HG02610 (cell line): ENCODE measurements around the gene EPHA6.
"Not testable (repeated sequence)": the region's sequence is repeated elsewhere in the genome, so short reads cannot be mapped to it uniquely, and the experiment has no call there.

Experiments
- ATAC-seq: cut with Tn5 transposase; IDR thresholded peaks from one replicate; pipeline ENCODE4 v1.9.1; 2021; ENCODE audit warnings: mild to moderate bottlenecking, moderate library complexity; ENCODE audit not compliant: unreplicated experiment

EPHA6 gene

DNA sequence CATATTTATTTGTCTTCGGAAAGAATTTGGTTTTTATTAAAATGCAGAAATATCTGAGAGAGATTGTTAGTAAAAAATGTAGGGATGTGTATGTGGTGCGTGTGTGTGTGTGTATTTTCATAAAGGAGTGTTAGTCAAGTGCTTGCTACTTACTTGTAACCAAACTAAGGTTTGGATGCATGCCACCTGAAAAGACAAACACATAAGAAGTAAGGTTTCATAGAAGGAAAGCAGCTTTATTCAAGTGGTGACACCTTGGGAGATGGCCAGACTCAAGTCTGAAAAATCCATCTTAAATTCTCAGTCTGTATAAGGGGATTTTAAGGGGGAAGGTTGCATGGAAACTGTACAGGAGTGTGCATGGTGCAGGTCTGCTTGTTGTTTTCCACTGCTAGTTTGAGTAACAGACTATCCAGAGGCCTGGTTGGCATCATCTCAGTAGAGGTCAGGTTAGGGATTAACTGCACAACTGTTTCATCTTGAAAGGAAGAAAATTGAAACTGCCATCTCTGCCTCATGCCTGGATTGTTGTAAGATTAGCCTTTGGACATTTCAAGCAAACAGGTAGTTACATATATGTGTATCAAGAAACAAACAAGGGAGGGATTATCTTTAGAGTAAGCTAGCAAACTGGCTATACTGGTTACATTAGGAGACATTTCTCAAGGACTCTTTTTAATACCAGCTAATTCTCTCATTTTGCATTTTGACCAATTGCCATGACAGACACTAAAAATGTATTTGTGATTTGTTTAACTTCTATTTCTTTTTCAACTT is 196.7 kb downstream of the EPHA6 start:
- ATAC-seq: no peak

DNA sequence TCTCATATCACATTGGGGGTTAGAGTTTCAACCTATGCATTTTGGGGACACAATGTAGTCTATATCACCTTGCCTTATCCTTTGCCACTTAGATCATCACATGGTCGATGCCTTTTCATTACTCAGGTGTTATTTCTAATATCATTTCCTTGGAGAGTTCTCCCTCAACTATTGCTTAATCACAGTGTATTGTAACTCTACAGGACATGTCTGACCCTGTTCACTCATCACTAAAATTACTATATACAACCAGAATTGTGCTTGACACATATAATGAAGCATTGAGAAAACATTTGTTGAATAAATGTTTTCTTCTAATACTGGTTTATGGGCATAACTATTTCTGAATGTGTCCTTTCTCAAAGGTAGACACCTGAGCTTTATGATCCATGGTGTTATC is 207.4 kb downstream of the EPHA6 start:
- no peak for ATAC-seq

GRCh38 chr3:97025612-97026011 is 211.2 kb downstream of the EPHA6 start:
- not testable (repeated sequence) for ATAC-seq

DNA sequence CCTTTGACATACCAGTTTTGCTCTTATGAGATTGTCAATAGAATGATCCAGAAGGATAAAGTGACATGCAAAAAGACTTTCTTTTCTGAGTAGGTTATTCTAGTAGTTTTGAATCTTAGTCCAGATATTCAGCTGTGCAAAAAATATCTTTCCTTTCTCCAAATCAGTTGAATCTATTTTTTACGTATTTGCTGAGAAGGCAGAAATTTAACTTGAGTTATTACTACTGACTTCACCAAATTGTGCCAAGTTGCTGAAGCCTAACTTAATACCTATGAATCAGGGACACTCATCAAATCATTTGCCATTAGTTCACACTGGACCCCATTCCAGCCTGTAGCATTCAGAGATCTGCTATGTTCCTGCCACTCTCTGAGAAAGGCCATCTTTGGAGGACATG is 215.6 kb downstream of the EPHA6 start:
- no peak for ATAC-seq

GRCh38 chr3:97037294-97037943 is 223.0 kb downstream of the EPHA6 start:
- ATAC-seq: no peak

DNA sequence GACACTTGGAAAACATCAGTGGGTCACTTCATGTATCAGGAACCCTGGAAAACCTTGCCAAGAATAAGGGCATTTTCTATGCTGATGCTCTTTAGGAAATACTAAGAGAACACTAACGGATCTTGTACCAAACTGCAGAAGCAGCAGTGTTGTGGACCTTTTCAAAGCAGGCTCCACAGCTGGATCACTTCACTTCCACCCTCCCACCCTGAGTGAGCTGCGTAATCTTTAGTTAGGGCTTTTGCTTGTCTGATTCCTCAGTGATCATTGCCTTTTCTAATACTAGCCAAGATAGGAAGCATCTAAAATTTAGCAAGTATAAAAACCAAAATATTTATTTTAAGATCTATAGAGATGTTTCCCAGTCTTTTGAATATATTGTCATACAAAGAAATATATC is 229.0 kb downstream of the EPHA6 start:
- ATAC-seq: no peak

DNA sequence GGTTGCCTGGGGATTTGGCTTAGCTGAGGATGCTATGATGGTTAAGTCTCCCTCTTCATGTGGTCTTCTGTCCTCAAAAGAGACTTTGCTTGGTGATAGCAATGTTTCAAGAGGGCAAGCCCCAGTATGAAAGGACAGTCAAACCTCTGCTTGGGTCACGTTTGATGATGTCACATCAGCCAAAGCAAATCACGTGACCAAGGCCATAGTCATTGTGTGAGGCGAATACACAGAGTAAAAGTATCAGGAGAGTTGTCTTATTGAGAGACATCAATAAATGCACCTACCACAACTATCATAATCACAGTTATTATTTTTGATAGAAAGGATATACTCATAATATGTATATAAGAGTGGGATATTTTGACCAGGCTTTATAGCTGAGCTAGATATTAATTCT is 243.0 kb downstream of the EPHA6 start:
- no peak for ATAC-seq

DNA sequence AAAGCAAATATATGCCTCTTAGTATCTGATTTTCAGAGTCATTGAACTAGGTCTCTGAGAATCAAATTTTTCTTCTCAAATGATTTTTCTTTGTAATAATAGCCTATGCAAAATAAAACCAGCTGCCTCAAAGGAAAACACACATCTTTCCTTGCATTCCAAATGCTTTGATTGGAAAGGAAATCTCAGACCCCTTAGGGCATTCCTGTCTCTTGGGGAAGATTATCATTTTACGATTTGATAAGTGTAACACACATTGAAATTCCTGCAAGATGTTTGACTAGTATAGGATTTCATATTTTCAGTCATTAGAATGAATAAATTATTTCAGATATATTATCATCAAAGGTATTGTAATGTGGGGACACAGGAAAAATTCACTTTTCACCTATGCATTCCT is 244.8 kb downstream of the EPHA6 start:
- no peak for ATAC-seq

- ATAC-seq: no peak
These were observed 252.1 kb downstream of the EPHA6 start for GRCh38 chr3:97066531-97066930.

DNA sequence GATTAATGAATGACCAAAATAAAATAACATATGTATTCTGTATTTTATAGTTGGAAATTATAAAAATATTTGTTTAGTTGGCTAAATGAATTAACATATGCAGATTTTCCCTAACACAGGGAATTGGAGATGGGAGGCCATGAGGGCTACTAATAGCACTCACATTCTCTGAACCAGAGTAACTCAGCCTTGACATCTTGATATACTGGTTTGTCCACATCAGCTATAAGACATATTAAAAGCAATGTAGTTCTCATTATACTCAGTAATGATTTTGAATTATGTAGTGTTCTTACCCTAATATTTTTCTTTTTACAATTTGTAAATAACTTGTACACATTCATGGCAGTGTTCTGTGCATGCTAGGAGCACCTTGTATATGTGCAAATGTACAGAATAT is 255.9 kb downstream of the EPHA6 start:
- ATAC-seq: no peak

- ATAC-seq: no peak
These were observed 260.2 kb downstream of the EPHA6 start for GRCh38 chr3:97074546-97074945.

GRCh38 chr3:97076673-97077072 is 262.3 kb downstream of the EPHA6 start:
- ATAC-seq: no peak

GRCh38 chr3:97089621-97090020 is 275.2 kb downstream of the EPHA6 start:
- ATAC-seq: no peak

DNA sequence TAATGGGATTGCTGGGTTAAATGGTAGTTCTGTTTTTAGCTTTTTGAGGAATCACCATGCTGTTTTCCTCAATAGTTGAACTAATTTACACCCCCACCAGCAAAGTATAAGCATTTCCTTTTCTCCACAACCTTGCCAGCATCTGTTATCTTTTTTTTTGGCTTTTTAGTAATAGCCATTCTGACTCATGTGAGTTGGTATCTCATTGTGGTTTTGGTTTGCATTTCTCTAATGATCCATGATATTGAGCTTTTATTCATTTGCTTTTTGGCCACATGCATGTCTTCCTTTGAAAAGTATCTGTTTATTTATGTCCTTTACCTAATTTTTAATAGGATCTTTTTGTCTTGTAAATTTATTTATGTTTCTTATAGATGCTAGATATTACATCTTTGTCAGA is 288.2 kb downstream of the EPHA6 start:
- no peak for ATAC-seq

GRCh38 chr3:97105989-97106651 is 291.7 kb downstream of the EPHA6 start:
- no peak for ATAC-seq

DNA sequence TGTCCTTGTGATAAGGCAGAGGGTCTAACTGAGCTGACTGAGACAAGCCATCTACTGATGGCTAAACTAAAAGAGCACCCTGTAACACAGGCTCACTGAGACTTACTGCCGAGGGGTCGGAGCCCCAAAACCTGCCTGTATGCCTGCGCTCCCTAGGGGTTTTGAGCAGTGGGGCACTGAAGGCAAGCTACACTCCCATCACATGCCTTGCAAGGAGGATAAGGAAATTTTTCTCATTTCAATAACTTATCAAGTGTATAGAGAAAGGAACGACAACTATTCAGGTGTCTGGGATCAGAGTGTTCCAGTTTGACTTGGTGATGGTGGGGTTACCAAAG is 292.2 kb downstream of the EPHA6 start:
- no peak for ATAC-seq

DNA sequence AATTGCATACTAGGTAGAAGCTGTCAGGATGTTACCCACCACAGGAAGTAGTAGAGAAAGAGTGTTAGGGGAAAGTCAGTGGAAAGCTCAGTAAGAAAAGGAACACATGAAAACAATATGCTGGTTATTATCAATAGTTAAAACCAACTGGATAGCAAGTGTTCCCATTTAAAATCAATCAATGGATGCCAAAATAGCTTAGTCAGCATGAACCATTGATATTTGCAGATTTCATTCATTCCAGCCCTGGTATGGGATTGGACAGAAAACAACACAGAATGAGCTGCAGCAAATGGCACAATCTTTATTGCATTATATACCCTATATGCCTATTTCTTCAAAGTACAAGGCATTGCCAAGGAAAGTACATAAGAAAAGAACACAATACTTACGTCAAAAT is 293.7 kb downstream of the EPHA6 start:
- ATAC-seq: no peak

GRCh38 chr3:97111244-97111643 is 296.9 kb downstream of the EPHA6 start:
- ATAC-seq: no peak

DNA sequence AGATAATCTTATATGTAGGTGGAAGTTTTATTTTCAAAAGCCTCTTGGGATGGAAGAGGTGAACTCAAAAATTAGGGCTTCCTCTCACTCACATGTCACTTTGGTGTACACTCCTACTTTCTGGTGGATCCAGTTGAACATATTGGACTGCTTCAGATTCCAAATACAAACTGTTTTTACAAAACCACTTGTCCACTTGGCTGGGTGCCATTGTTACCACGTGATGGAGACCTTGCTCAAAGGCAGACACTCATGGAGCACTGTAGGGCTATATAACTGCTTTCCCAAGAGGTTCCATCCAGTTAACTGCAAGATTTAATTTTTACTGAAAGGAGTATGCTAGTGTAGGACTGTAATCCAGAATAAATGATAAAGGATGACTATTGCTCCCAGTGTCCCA is 307.0 kb downstream of the EPHA6 start:
- ATAC-seq: no peak

DNA sequence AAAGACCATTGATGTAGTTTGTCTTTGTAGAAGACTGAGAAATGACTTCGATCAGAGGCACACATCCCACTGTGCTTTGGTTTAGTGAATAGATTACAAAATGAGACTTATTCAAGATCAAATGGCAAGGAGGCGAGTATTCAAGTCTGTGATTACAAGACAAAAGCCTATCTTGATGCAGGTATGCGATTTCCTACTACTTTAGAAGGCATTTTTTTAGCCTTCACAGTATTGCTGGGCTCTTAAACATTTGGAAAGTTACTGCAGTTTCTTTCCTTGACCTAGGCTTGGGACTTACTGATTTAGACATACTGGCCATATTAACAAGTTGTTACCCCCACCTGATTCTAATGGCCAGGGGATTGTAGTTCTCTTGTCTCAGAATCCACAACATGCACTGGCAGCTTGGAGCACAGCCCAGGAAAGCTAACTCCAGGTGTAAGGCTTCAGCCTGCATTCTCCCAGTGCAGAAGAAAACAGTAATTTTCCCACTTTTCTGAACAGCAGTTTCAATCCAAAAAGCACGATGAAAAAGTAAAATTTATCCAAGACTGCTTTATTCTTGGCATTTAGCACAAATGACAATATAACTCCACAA is 311.6 kb downstream of the EPHA6 start:
- no peak for ATAC-seq

DNA sequence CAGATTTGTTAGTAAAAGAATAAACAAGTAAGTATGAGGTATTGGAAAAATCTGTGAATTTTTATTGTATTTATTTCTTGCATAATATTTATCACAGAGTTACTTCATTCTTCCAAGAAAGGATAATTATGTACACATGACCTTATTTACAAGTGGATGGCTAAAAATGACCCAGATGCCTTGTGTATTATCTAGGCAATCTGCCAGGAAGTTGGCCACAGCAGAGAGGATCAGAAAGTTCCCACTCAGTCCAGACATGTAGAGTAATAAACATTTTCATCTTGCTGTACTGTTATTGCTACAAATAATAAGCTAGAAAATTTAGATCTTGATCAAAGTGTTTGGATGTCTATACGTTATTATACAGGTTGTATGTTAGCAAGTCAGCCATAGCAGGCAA is 317.1 kb downstream of the EPHA6 start:
- ATAC-seq: no peak
